Stimulated activated naive CD8-positive, alpha-beta T cell treated with anti-CD3 and anti-CD28 coated beads, Interleukin-15, Interleukin-2, amounts not matched to agents 100 ng/mL and 50 ng/mL, for 24 hours (primary cell): ENCODE measurements around the gene USB1.

Experiments
- H3K27ac Mint-ChIP-seq: one replicate; pipeline ENCODE4 v1.8.0; 2021; ENCODE audit warnings: mild to moderate bottlenecking, mixed read lengths
- H3K27me3 Mint-ChIP-seq: one replicate; pipeline ENCODE4 v1.8.0; 2021; ENCODE audit warnings: mixed read lengths
- H3K36me3 Mint-ChIP-seq: one replicate; pipeline ENCODE4 v1.8.0; 2021; ENCODE audit warnings: low read depth, mixed read lengths
- H3K4me1 Mint-ChIP-seq: one replicate; pipeline ENCODE4 v1.8.0; 2021; ENCODE audit warnings: low read depth, mixed read lengths
- H3K4me3 Mint-ChIP-seq: one replicate; pipeline ENCODE4 v1.8.0; 2021; ENCODE audit warnings: mild to moderate bottlenecking, mixed read lengths
- H3K9me3 Mint-ChIP-seq: one replicate; pipeline ENCODE4 v1.8.0; 2021; ENCODE audit warnings: mixed read lengths

USB1 gene

GRCh38 chr16:58000706-58001676 is at the start of gene USB1:
USB1 (plus strand) TSS chr16:58001407; CDS start chr16:58001484, 77 bp downstream.
- Mint-ChIP-seq H3K4me3 (peak within 1 kb of the TSS; percentile 92), H3K36me3 (peaks cover 28% of the 10 kb centered on the region), H3K4me1 (peaks cover 61% of the 10 kb centered on the region), H3K27me3 (no peaks in the 10 kb centered on the region), H3K27ac (peak within 1 kb of the TSS; percentile 88), H3K9me3 (no peaks in the 10 kb centered on the region)

GRCh38 chr16:57952909-57953308 is 48.3 kb upstream of the USB1 start:
- Mint-ChIP-seq H3K4me1 (no peaks in the 10 kb centered on the region), H3K4me3 (no peak overlapping the region), H3K27me3 (no peaks in the 10 kb centered on the region), H3K36me3 (no peaks in the 10 kb centered on the region), H3K9me3 (no peaks in the 10 kb centered on the region), H3K27ac (no peak overlapping the region)

- Mint-ChIP-seq H3K27me3 (no peaks in the 10 kb centered on the region), H3K4me1 (no peaks in the 10 kb centered on the region), H3K4me3 (no peak overlapping the region), H3K9me3 (no peaks in the 10 kb centered on the region), H3K36me3 (no peaks in the 10 kb centered on the region), H3K27ac (no peak overlapping the region)
These were observed 47.4 kb upstream of the USB1 start for GRCh38 chr16:57953857-57954256.

GRCh38 chr16:57955572-57956188 is 45.5 kb upstream of the USB1 start:
- Mint-ChIP-seq H3K9me3 (no peaks in the 10 kb centered on the region), H3K4me1 (no peaks in the 10 kb centered on the region), H3K36me3 (no peaks in the 10 kb centered on the region), H3K4me3 (no peak overlapping the region), H3K27ac (no peak overlapping the region), H3K27me3 (no peaks in the 10 kb centered on the region)

GRCh38 chr16:57956270-57956808 is 44.9 kb upstream of the USB1 start:
- H3K36me3 Mint-ChIP-seq = no peaks in the 10 kb centered on the region
- no peak overlapping the region for H3K4me3 Mint-ChIP-seq
- no peaks in the 10 kb centered on the region for H3K9me3 Mint-ChIP-seq
- no peaks in the 10 kb centered on the region for H3K27me3 Mint-ChIP-seq
- no peaks in the 10 kb centered on the region for H3K4me1 Mint-ChIP-seq
- H3K27ac Mint-ChIP-seq = no peak overlapping the region

GRCh38 chr16:57956924-57957672 is 44.1 kb upstream of the USB1 start:
- Mint-ChIP-seq H3K27ac (no peak overlapping the region), H3K9me3 (no peaks in the 10 kb centered on the region), H3K4me1 (no peaks in the 10 kb centered on the region), H3K36me3 (no peaks in the 10 kb centered on the region), H3K4me3 (no peak overlapping the region), H3K27me3 (no peaks in the 10 kb centered on the region)

- H3K4me1 Mint-ChIP-seq = no peaks in the 10 kb centered on the region
- no peaks in the 10 kb centered on the region for H3K27me3 Mint-ChIP-seq
- H3K27ac Mint-ChIP-seq = no peak overlapping the region
- no peak overlapping the region for H3K4me3 Mint-ChIP-seq
- no peaks in the 10 kb centered on the region for H3K36me3 Mint-ChIP-seq
- H3K9me3 Mint-ChIP-seq = no peaks in the 10 kb centered on the region
These were observed 43.4 kb upstream of the USB1 start for GRCh38 chr16:57957673-57958392.

- Mint-ChIP-seq H3K9me3 (no peaks in the 10 kb centered on the region), H3K36me3 (no peaks in the 10 kb centered on the region), H3K4me1 (no peaks in the 10 kb centered on the region), H3K27ac (no peak overlapping the region), H3K27me3 (no peaks in the 10 kb centered on the region), H3K4me3 (no peak overlapping the region)
These were observed 42.7 kb upstream of the USB1 start for GRCh38 chr16:57958544-57958943.

- Mint-ChIP-seq H3K4me1 (no peaks in the 10 kb centered on the region), H3K4me3 (no peak overlapping the region), H3K27me3 (no peaks in the 10 kb centered on the region), H3K36me3 (no peaks in the 10 kb centered on the region), H3K27ac (no peak overlapping the region), H3K9me3 (no peaks in the 10 kb centered on the region)
These were observed 42.1 kb upstream of the USB1 start for GRCh38 chr16:57959121-57959520.

- no peaks in the 10 kb centered on the region for H3K4me1 Mint-ChIP-seq
- no peaks in the 10 kb centered on the region for H3K9me3 Mint-ChIP-seq
- H3K27me3 Mint-ChIP-seq = no peaks in the 10 kb centered on the region
- H3K4me3 Mint-ChIP-seq = no peak overlapping the region
- H3K27ac Mint-ChIP-seq = no peak overlapping the region
- H3K36me3 Mint-ChIP-seq = no peaks in the 10 kb centered on the region
These were observed 41.4 kb upstream of the USB1 start for GRCh38 chr16:57959804-57960203.

GRCh38 chr16:57960310-57960709 is 40.9 kb upstream of the USB1 start:
- Mint-ChIP-seq H3K4me1 (no peaks in the 10 kb centered on the region), H3K9me3 (no peaks in the 10 kb centered on the region), H3K36me3 (no peaks in the 10 kb centered on the region), H3K27ac (no peak overlapping the region), H3K4me3 (no peak overlapping the region), H3K27me3 (no peaks in the 10 kb centered on the region)

GRCh38 chr16:57960826-57961472 is 40.3 kb upstream of the USB1 start:
- Mint-ChIP-seq H3K36me3 (no peaks in the 10 kb centered on the region), H3K27ac (no peak overlapping the region), H3K4me3 (no peak overlapping the region), H3K27me3 (no peaks in the 10 kb centered on the region), H3K9me3 (no peaks in the 10 kb centered on the region), H3K4me1 (no peaks in the 10 kb centered on the region)

- H3K4me3 Mint-ChIP-seq = no peak overlapping the region
- H3K27me3 Mint-ChIP-seq = no peaks in the 10 kb centered on the region
- H3K4me1 Mint-ChIP-seq = no peaks in the 10 kb centered on the region
- H3K36me3 Mint-ChIP-seq = no peaks in the 10 kb centered on the region
- H3K27ac Mint-ChIP-seq = no peak overlapping the region
- H3K9me3 Mint-ChIP-seq = no peaks in the 10 kb centered on the region
These were observed 39.7 kb upstream of the USB1 start for GRCh38 chr16:57961538-57961937.

GRCh38 chr16:57962046-57962445 is 39.2 kb upstream of the USB1 start:
- H3K27me3 Mint-ChIP-seq = no peaks in the 10 kb centered on the region
- H3K4me1 Mint-ChIP-seq = no peaks in the 10 kb centered on the region
- H3K9me3 Mint-ChIP-seq = no peaks in the 10 kb centered on the region
- H3K36me3 Mint-ChIP-seq = no peaks in the 10 kb centered on the region
- no peak overlapping the region for H3K4me3 Mint-ChIP-seq
- no peak overlapping the region for H3K27ac Mint-ChIP-seq
